DND-41 (cell line): ENCODE results near the gene TNIP2.
A peak's percentile ranks its signal among the peaks of the same experiment; 100 is the strongest.

Source experiments
- ATAC-seq: fragments of 200-7000 bp; cut with Tn5 transposase; 3 replicates; pipeline ENCODE4 v1.9.1; 2021; ENCODE audit warnings: low read depth; ENCODE audit not compliant: insufficient read depth
- DNase-seq: peaks from one replicate; pipeline ENCODE4 v3.0.0-alpha.2; 2020
- H2AFZ ChIP-seq: 2 replicates; pipeline ENCODE4 v1.6.0; 2012; ENCODE audit warnings: low read depth, low read length
- H3K27ac ChIP-seq: 2 replicates; pipeline ENCODE4 v1.5.1; 2012; ENCODE audit warnings: low read length, inconsistent platforms
- H3K27me3 ChIP-seq: fragments of 200-600 bp; sonication (generic); 2 replicates; pipeline ENCODE4 v1.6.0; 2012; ENCODE audit warnings: low read length, mild to moderate bottlenecking, inconsistent platforms; ENCODE audit not compliant: insufficient read depth, poor library complexity
- H3K36me3 ChIP-seq: 2 replicates; pipeline ENCODE4 v1.5.1; 2012; ENCODE audit warnings: low read length, inconsistent platforms; ENCODE audit not compliant: insufficient read depth
- H3K4me1 ChIP-seq: 2 replicates; pipeline ENCODE4 v1.5.1; 2012; ENCODE audit warnings: mild to moderate bottlenecking, low read length; ENCODE audit not compliant: insufficient read depth
- H3K4me2 ChIP-seq: 2 replicates; pipeline ENCODE4 v1.6.0; 2012; ENCODE audit warnings: mild to moderate bottlenecking, moderate library complexity, low read length, inconsistent platforms; ENCODE audit not compliant: insufficient read depth
- H3K4me3 ChIP-seq, 2 experiments: fragments of 200-600 bp in 1 of 2; shearing (Covaris generic) in 1 of 2; 2 replicates each; pipeline ENCODE4 v1.5.1; 2012 to 2016; ENCODE audit warnings: inconsistent platforms in 2 of 2, low read length in 2 of 2, mild to moderate bottlenecking in 2 of 2, low read depth in 1 of 2, moderate library complexity in 1 of 2
- H3K79me2 ChIP-seq: 2 replicates; pipeline ENCODE4 v1.6.0; 2012; ENCODE audit warnings: low read length, inconsistent platforms; ENCODE audit not compliant: insufficient read depth
- H3K9ac ChIP-seq: 2 replicates; pipeline ENCODE4 v1.6.0; 2012; ENCODE audit warnings: low read depth, mild to moderate bottlenecking, inconsistent platforms, low read length, moderate library complexity
- H3K9me3 ChIP-seq: 2 replicates; pipeline ENCODE4 v1.5.1; 2012; ENCODE audit warnings: low read length, moderate library complexity, mild to moderate bottlenecking, inconsistent platforms; ENCODE audit not compliant: insufficient read depth, severe bottlenecking
- H4K20me1 ChIP-seq: 2 replicates; pipeline ENCODE4 v1.6.0; 2012; ENCODE audit warnings: low read length; ENCODE audit not compliant: insufficient read depth
- CTCF ChIP-seq: IDR thresholded peaks from 2 replicates; pipeline ENCODE4 v1.5.1; 2012; ENCODE audit warnings: borderline replicate concordance, low read length, moderate library complexity, mild to moderate bottlenecking; ENCODE audit not compliant: poor library complexity, severe bottlenecking; ENCODE audit errors: extremely low read depth
- EZH2 ChIP-seq: IDR thresholded peaks from 3 replicates; pipeline ENCODE4 v1.6.1; 2012; ENCODE audit warnings: borderline replicate concordance, low read depth, mild to moderate bottlenecking, moderate library complexity, low read length, inconsistent platforms; ENCODE audit not compliant: severe bottlenecking

Gene TNIP2

GRCh38 chr4:2723751-2724150, 32.4 kb downstream of the TNIP2 start:
- H3K36me3 ChIP-seq: peaks cover 50% of the 10 kb centered on the region
- H3K9me3 ChIP-seq: no peaks in the 10 kb centered on the region
- H3K4me3 ChIP-seq: no peak overlapping the region
- H3K79me2 ChIP-seq: no peaks in the 10 kb centered on the region
- H3K4me2 ChIP-seq: no peak overlapping the region
- DNase-seq (no peak), ATAC-seq (no peak)
- H3K4me1 ChIP-seq: no peaks in the 10 kb centered on the region
- H3K27me3 ChIP-seq: no peaks in the 10 kb centered on the region
- H3K27ac ChIP-seq: no peak overlapping the region
- TF ChIP-seq CTCF (no peak), EZH2 (no peak)
- no peak overlapping the region for H2AFZ ChIP-seq
- 0 out of 2 replicates have a peak, but pooled peaks cover under 1% of the 10 kb centered on the region for H4K20me1 ChIP-seq
- H3K9ac ChIP-seq: no peak overlapping the region

- H3K9ac ChIP-seq: no peak overlapping the region
- no peak overlapping the region for H3K27ac ChIP-seq
- H4K20me1 ChIP-seq: no peaks in the 10 kb centered on the region
- H3K27me3 ChIP-seq: no peaks in the 10 kb centered on the region
- peaks cover 57% of the 10 kb centered on the region for H3K36me3 ChIP-seq
- no peaks in the 10 kb centered on the region for H3K9me3 ChIP-seq
- no peak overlapping the region for H2AFZ ChIP-seq
- H3K4me2 ChIP-seq: no peak overlapping the region
- no peaks in the 10 kb centered on the region for H3K4me1 ChIP-seq
- DNase-seq: no peak
- TF ChIP-seq CTCF (no peak), EZH2 (no peak)
- ATAC-seq: 0 out of 3 replicates have a peak, but pooled peaks have one; percentile 27
- no peak overlapping the region for H3K4me3 ChIP-seq
- no peaks in the 10 kb centered on the region for H3K79me2 ChIP-seq
Observed at GRCh38 chr4:2722033-2722432, 34.1 kb downstream of the TNIP2 start.

- Histone ChIP-seq H3K36me3 (peaks cover 61% of the 10 kb centered on the region), H4K20me1 (no peaks in the 10 kb centered on the region), H3K27ac (no peak overlapping the region), H3K9me3 (no peaks in the 10 kb centered on the region), H3K27me3 (no peaks in the 10 kb centered on the region), H3K4me3 (no peak overlapping the region), H3K9ac (no peak overlapping the region), H2AFZ (no peak overlapping the region), H3K79me2 (no peaks in the 10 kb centered on the region), H3K4me1 (no peaks in the 10 kb centered on the region), H3K4me2 (no peak overlapping the region)
- peak; percentile 9; the same call in 1 of the 3 replicates for ATAC-seq
- no peak for TF ChIP-seq CTCF
- no peak for DNase-seq
Observed at GRCh38 chr4:2721586-2721985, 34.5 kb downstream of the TNIP2 start.

GRCh38 chr4:2716236-2716635, 39.9 kb downstream of the TNIP2 start:
- H3K27ac ChIP-seq: no peak overlapping the region
- H3K36me3 ChIP-seq: peaks cover 79% of the 10 kb centered on the region
- H3K79me2 ChIP-seq: peaks cover 11% of the 10 kb centered on the region
- H2AFZ ChIP-seq: no peak overlapping the region
- no peak overlapping the region for H3K9ac ChIP-seq
- H3K4me1 ChIP-seq: no peaks in the 10 kb centered on the region
- no peak for DNase-seq
- H4K20me1 ChIP-seq: 0 out of 2 replicates have a peak, but pooled peaks cover 3% of the 10 kb centered on the region
- no peak overlapping the region for H3K4me3 ChIP-seq
- TF ChIP-seq CTCF (no peak), EZH2 (no peak)
- ATAC-seq: no peak
- no peaks in the 10 kb centered on the region for H3K9me3 ChIP-seq
- no peak overlapping the region for H3K4me2 ChIP-seq
- no peaks in the 10 kb centered on the region for H3K27me3 ChIP-seq
